Upper lobe of left lung (tissue), 6 donors: ENCODE measurements around the gene F12. TPM values are rescaled to one million over a fixed set of nuclear protein-coding genes. Genes with fewer than 3 reads are reported as not detected.
A peak's percentile ranks its signal among the peaks of the same experiment; 100 is the strongest.

Experiments
- ATAC-seq, 2 donors: fragments of 200-7000 bp; cut with Tn5 transposase; one replicate each; pipeline ENCODE4 v1.9.1; 2022; ENCODE audit warnings: mild to moderate bottlenecking in 2 of 2, moderate library complexity in 2 of 2; ENCODE audit not compliant: low FRiP score in 2 of 2
- DNase-seq, 2 donors: peaks; one replicate each; pipeline ENCODE4 v3.0.0-alpha.2; 2019 to 2020
- H3K27ac ChIP-seq, 4 donors: fragments of 200-600 bp; sonication (generic); one replicate each; pipeline ENCODE4 v1.5.1; 2016 to 2019
- H3K27me3 ChIP-seq, 4 donors: fragments of 200-600 bp; sonication (generic); one replicate each; pipeline ENCODE4 v1.5.1; 2017 to 2019
- H3K36me3 ChIP-seq, 4 donors: fragments of 200-600 bp; sonication (generic); one replicate each; pipeline ENCODE4 v1.5.1; 2016 to 2019
- H3K4me1 ChIP-seq, 4 donors: fragments of 200-600 bp; sonication (generic); one replicate each; pipeline ENCODE4 v1.5.1; 2018 to 2019
- H3K4me3 ChIP-seq, 4 donors: fragments of 200-600 bp; sonication (generic); one replicate each; pipeline ENCODE4 v1.5.1; 2017 to 2019; ENCODE audit warnings: mild to moderate bottlenecking in 2 of 4, moderate library complexity in 1 of 4
- H3K9me3 ChIP-seq, 4 donors: fragments of 200-600 bp; sonication (generic); one replicate each; pipeline ENCODE4 v1.5.1; 2018 to 2019
- CTCF ChIP-seq, 6 experiments: fragments of 450-650 bp in 4 of 6; fragments of 200-600 bp in 2 of 6; sonication (generic) in 2 of 6; IDR thresholded peaks; one replicate each; pipeline ENCODE4 v1.5.1; 2016 to 2019; ENCODE audit warnings: antibody characterized with exemption in 6 of 6
- EP300 ChIP-seq, 4 donors: sonication (generic); formaldehyde crosslinking; IDR thresholded peaks; one replicate each; pipeline ENCODE4 v1.5.1; 2017; ENCODE audit warnings: antibody characterized with exemption in 4 of 4, control low read depth in 2 of 4
- POLR2A ChIP-seq, 4 donors: fragments of 450-650 bp; IDR thresholded peaks; one replicate each; pipeline ENCODE4 v1.5.1; 2016 to 2017; ENCODE audit warnings: antibody characterized with exemption in 4 of 4, mild to moderate bottlenecking in 2 of 4
- POLR2AphosphoS5 ChIP-seq, 2 donors: sonication (generic); formaldehyde crosslinking; IDR thresholded peaks; one replicate each; pipeline ENCODE4 v1.5.1; 2017; ENCODE audit warnings: antibody characterized with exemption in 2 of 2
- WGBS, 2 donors: methylation state at CpG; one replicate each; pipeline ENCODE4 v1.1.5; 2017 to 2018; 5-methylcytosine and 5-hydroxymethylcytosine counted together
- total RNA-seq, 6 donors: library from RNA; depleted of rRNA in 4 of 6; stranded (reverse); fragments of >200 nt in 4 of 6; gene quantifications; one replicate each; pipeline versions ENCODE4 v1.1.0 to v1.2.1, GENCODE V29; 2016 to 2021
- donor health status: DM: no; HTN: no; CAD: no; lungs with moderate emphysema.
- donor health status: DM: no; HTN: yes; CAD: no; lungs with severe emphysema.

F12 gene
- total RNA-seq, 6 donors from 2014 or later: 0.91 to 7.8 (median 2.1) TPM; not detected in 1

DNA sequence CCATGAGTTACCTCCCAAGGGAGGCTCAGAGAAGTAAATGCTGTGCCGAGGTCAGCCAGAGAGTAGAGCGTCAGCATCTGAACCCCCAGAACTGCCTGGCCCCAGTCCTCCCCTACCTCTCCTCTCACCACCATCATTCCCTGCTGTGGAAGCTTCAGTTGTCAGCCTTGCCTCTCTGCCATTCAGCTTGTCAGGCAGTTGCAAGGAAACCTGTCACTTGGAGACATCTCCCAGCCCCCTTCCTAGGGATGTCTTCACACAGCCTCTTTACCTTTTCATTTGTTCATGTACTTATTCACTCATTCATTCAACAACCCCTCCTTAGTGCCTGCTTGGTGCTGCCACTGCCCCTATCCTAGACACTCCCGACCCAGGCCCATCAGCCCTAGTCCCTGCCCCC lies 49.5 kb downstream of the F12 start:
- Histone ChIP-seq H3K4me3 (no peak overlapping the region), H3K9me3 (no peaks in the 10 kb centered on the region), H3K27ac (no peak overlapping the region), H3K4me1 (peaks cover 22 to 53% (median 45%) of the 10 kb centered on the region in 4 donors), H3K27me3 (no peaks in the 10 kb centered on the region), H3K36me3 (no peaks in the 10 kb centered on the region)
- TF ChIP-seq POLR2A (IDR thresholded peaks at IDR 0.05) (no peak), POLR2AphosphoS5 (IDR thresholded peaks at IDR 0.05) (no peak), CTCF (IDR thresholded peaks at IDR 0.05) (no peak), EP300 (IDR thresholded peaks at IDR 0.05) (no peak)
- ATAC-seq (no peak), DNase-seq (no peak)
- 68 to 88% methylated on average over 2 to 3 of the region's 3 CpGs for WGBS, 2 donors

DNA sequence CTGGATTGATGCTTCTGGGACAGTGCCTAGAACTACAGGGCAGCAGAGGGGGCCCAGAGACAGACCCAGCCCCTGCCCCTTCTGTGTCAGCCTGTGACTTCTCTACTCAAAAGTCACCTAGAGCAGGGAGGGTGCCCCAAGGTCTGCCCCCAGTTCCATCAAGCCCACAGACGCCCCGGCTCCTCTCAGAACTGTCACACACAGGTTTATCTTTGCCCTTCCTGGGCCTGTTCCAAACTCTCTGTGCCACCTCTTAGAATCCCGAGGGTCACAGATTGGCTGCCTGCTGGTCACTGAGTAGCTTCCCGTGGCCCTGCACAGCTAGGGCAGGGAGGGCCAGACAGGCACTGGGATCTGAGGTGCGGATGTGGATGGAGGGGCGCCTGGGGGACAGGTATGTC lies 49.9 kb downstream of the F12 start:
- WGBS, 2 donors: 71 to 81% methylated on average over 3 to 6 of the region's 6 CpGs
- peak overlapping the region in 1 of 4 donors; percentile 60 for H3K4me3 ChIP-seq

DNA sequence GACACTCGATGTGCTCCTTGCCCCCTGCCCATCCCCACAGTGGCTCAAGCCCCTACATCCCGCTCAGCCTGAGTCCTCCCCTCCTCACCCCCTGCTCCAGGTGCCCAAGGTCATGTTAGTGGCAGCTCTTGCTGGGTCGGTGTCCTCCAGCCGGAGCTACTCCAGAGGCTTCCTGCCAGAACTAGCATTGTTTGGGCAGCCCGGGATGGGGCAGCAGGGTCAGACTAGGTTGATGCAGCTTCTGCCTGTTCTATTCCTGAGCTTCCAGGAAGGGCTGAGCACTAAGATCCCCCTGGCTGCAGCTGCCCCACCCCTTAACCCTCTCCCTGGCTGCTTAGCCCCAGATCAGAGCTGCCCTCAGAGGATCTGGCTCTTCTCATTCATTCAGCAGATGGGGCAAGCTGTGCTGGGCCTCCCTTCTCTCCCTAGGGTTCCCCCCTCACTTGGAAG lies 51.0 kb downstream of the F12 start:
- DNase-seq (no peak), ATAC-seq (no peak)
- peaks cover 17 to 44% (median 36%) of the 10 kb centered on the region in 4 donors for H3K4me1 ChIP-seq
- WGBS, 2 donors: 33% methylated on average over 5 of the region's 5 CpGs; no CpG with 5 or more reads in 1 of the 2 donors
- H3K27me3 ChIP-seq: no peaks in the 10 kb centered on the region
- TF ChIP-seq EP300 (IDR thresholded peaks at IDR 0.05) (no peak), POLR2A (IDR thresholded peaks at IDR 0.05) (no peak), CTCF (IDR thresholded peaks at IDR 0.05) (no peak)
- H3K27ac ChIP-seq: peak overlapping the region in 3 of 4 donors; percentile 77 to 85 (median 81)
- H3K9me3 ChIP-seq: no peaks in the 10 kb centered on the region
- H3K4me3 ChIP-seq: peak overlapping the region in 3 of 4 donors; percentile 46 to 60 (median 55)
- H3K36me3 ChIP-seq: no peaks in the 10 kb centered on the region

More for the DNA sequence above, 49.9 kb downstream of the F12 start:
- TF ChIP-seq EP300 (IDR thresholded peaks at IDR 0.05): no peak
- no peak for TF ChIP-seq CTCF (IDR thresholded peaks at IDR 0.05)
- TF ChIP-seq POLR2AphosphoS5 (IDR thresholded peaks at IDR 0.05): no peak
- TF ChIP-seq POLR2A (IDR thresholded peaks at IDR 0.05): no peak
- no peak for ATAC-seq
- Histone ChIP-seq H3K27ac (no peak overlapping the region), H3K36me3 (no peaks in the 10 kb centered on the region), H3K9me3 (no peaks in the 10 kb centered on the region), H3K27me3 (no peaks in the 10 kb centered on the region), H3K4me1 (peaks cover 22 to 53% (median 45%) of the 10 kb centered on the region in 4 donors)
- no peak for DNase-seq

GRCh38 chr5:177357459-177358351 lies 51.7 kb downstream of the F12 start, which contains the start of gene RGS14:
RGS14 (plus strand) TSS chr5:177357924; CDS start chr5:177358025, 101 bp downstream.
- DNase-seq (peak; percentile 64 to 89), ATAC-seq (peak; percentile 79 to 87)
- Histone ChIP-seq H3K4me1 (peaks cover 13 to 37% (median 30%) of the 10 kb centered on the region in 4 donors), H3K27me3 (no peaks in the 10 kb centered on the region), H3K36me3 (no peaks in the 10 kb centered on the region), H3K9me3 (no peaks in the 10 kb centered on the region), H3K4me3 (peak within 1 kb of the TSS; percentile 20 to 60 (median 50)), H3K27ac (peak within 1 kb of the TSS; percentile 44 to 85 (median 79))
- no peak for TF ChIP-seq CTCF (IDR thresholded peaks at IDR 0.05)
- peak in 1 of 4 donors; percentile 29 for TF ChIP-seq POLR2A (IDR thresholded peaks at IDR 0.05)
- WGBS, 2 donors: 10 to 41% methylated on average over 6 to 37 of the region's 37 CpGs
